Measurements from ENCODE around the gene DNAAF2. TPM values are rescaled to one million over a fixed set of nuclear protein-coding genes. Genes with fewer than 3 reads are reported as not detected.
"Not testable (repeated sequence)": the region's sequence is repeated elsewhere in the genome, so short reads cannot be mapped to it uniquely, and the experiment has no call there.

DNAAF2 gene
- total RNA-seq, 1 experiment from 2014 or later, result 11.5 TPM

DNA sequence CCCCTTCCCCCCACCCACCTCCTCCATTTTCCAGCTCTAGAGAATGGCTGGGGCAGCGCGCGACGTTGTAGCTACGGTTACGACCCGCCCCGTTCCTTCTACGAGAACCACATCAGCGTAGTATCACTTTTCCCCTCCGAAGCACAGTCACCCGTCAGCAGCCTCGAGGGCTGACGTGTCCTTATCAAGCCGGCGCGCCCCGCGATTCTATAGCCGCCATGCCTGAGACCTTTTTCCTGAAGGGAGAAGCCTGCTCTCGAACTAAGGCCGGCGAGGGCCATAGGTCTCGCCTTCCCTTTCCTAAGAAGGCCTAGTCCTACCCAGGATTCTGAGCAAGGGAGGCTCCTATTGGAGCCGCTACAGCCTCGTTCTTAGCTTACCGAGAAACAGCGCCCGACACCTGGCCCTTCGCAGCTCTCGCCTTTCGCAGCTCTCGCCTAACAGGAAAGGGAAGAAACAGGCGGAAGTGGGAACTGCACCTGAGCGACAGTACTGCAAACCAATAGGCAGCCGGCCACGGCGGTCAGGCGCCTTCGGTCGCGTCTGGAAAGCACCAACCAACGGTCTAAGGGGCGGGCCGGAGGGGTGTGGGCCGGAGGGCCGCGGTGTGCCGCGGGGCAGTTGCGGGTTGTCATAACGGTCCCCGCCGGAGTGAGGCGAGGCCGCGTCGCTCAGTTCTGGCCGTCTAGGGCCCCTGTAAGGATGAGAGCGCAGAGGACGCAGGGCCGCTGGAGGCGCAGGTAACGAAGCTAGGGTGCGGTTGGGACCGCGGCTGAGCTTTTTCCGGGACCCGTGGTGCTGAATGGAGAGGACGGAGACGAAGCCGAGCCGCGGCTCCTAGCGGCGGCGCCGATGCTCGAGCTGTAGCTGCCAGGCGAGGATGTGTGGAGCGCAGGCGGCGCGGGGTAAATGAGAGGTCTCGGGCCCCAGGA, 14.6 kb downstream of the DNAAF2 start, which contains the start of the genes MGAT2 and RPL36AL:
Gene MGAT2 (plus strand): TSS at position 618 of the 932 bp plus-strand sequence. CDS start 470 bp downstream, outside the sequence.
Gene RPL36AL (minus strand): TSS at position 445 of the 932 bp plus-strand sequence. CDS start 1,522 bp downstream, outside the sequence.
- Mint-ChIP-seq H3K36me3 (ENCODE audit: insufficient read depth, unreplicated experiment) (peaks cover 78% of the 10 kb centered on the region), H3K27ac (ENCODE audit: unreplicated experiment) (peak within 1 kb of the TSS; percentile 93), H3K4me1 (ENCODE audit: low read depth, unreplicated experiment) (peaks cover 16% of the 10 kb centered on the region), H3K27me3 (ENCODE audit: insufficient read depth, unreplicated experiment) (no peaks in the 10 kb centered on the region), H3K4me3 (ENCODE audit: unreplicated experiment) (peak within 1 kb of the TSS; percentile 91), H3K9me3 (ENCODE audit: unreplicated experiment) (no peaks in the 10 kb centered on the region)
- DNase-seq, result peak; percentile 99
- intact Hi-C loops (cut with micrococcal nuclease; ENCODE audit: unreplicated experiment), result loop anchor here (1.0 kb wide), 2 partner anchors 13 to 22 kb away; partner anchors contain the start of gene LRR1
- CTCF ChIA-PET, result interaction anchor here (0.6 to 2.0 kb wide), 6 partner anchors 14 to 233 kb away, joined by 3 to 12 read pairs (median 4); partner anchors contain the start of genes DNAAF2, LRR1 and RPS29
- Histone ChIP-seq H3K4me1 (peaks cover 27% of the 10 kb centered on the region), H3K27me3 (replicated peaks; ENCODE audit: control insufficient read depth, insufficient read depth, low read length) (no peaks in the 10 kb centered on the region), H3K9me3 (no peaks in the 10 kb centered on the region), H3K36me3 (ENCODE audit: control insufficient read depth, insufficient read depth, low read length) (no peaks in the 10 kb centered on the region), H3K4me3 (ENCODE audit: low read depth, low read length) (peak within 1 kb of the TSS; percentile 84)
- BruUV-seq (replicated peaks), result no TSS peak
- POLR2A ChIA-PET, result interaction anchor here (0.7 to 2.7 kb wide), 10 partner anchors 11 to 246 kb away, joined by 3 to 28 read pairs (median 12); partner anchors contain the start of genes KLHDC2, LRR1 and RPS29
- TF ChIP-seq, protein P1, sequence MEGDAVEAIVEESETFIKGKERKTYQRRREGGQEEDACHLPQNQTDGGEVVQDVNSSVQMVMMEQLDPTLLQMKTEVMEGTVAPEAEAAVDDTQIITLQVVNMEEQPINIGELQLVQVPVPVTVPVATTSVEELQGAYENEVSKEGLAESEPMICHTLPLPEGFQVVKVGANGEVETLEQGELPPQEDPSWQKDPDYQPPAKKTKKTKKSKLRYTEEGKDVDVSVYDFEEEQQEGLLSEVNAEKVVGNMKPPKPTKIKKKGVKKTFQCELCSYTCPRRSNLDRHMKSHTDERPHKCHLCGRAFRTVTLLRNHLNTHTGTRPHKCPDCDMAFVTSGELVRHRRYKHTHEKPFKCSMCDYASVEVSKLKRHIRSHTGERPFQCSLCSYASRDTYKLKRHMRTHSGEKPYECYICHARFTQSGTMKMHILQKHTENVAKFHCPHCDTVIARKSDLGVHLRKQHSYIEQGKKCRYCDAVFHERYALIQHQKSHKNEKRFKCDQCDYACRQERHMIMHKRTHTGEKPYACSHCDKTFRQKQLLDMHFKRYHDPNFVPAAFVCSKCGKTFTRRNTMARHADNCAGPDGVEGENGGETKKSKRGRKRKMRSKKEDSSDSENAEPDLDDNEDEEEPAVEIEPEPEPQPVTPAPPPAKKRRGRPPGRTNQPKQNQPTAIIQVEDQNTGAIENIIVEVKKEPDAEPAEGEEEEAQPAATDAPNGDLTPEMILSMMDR (IDR thresholded peaks at IDR 0.05; ENCODE audit: insufficient read depth in 1 of 2, low read depth in 1 of 2, low read length in 1 of 2, severe bottlenecking in 1 of 2, unreplicated experiment in 1 of 2), result peak in 1 of 2 experiments; percentile 28

DNA sequence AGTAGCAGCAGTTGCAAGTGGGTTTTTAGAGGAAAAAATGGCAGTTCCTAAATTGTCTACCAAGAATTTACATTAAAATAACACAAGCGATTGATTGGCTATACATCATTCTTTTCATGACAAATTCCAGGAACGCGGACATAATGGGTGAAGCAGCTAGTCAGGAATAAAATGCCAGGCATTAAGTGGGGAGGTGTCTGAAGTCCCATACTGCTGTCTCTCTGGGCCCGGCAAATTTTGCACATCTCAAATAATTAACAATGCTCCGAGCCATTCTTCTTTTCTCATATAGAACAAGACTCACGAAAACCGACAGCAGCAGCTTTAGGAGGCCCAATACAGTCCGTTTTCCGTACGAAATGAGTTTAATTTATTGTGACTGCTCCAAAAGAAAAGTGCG, 15.3 kb downstream of the DNAAF2 start:
- H3K9me3 ChIP-seq, result no peaks in the 10 kb centered on the region
- Mint-ChIP-seq H3K4me3 (ENCODE audit: unreplicated experiment) (peak overlapping the region; percentile 91), H3K27ac (ENCODE audit: unreplicated experiment) (peak overlapping the region; percentile 93), H3K27me3 (ENCODE audit: insufficient read depth, unreplicated experiment) (no peaks in the 10 kb centered on the region), H3K4me1 (ENCODE audit: low read depth, unreplicated experiment) (peaks cover 16% of the 10 kb centered on the region), H3K36me3 (ENCODE audit: insufficient read depth, unreplicated experiment) (peaks cover 74% of the 10 kb centered on the region), H3K9me3 (ENCODE audit: unreplicated experiment) (no peaks in the 10 kb centered on the region)
- DNase-seq, result no peak
- TF ChIP-seq, protein P1 (IDR thresholded peaks at IDR 0.05; ENCODE audit: insufficient read depth in 1 of 2, low read depth in 1 of 2, low read length in 1 of 2, severe bottlenecking in 1 of 2, unreplicated experiment in 1 of 2), result no peak
- H3K27me3 ChIP-seq (replicated peaks; ENCODE audit: control insufficient read depth, insufficient read depth, low read length), result no peaks in the 10 kb centered on the region
- no peaks in the 10 kb centered on the region for H3K36me3 ChIP-seq (ENCODE audit: control insufficient read depth, insufficient read depth, low read length)
- peaks cover 27% of the 10 kb centered on the region for H3K4me1 ChIP-seq
- H3K4me3 ChIP-seq (ENCODE audit: low read depth, low read length), result peak overlapping the region; percentile 84
- POLR2A ChIA-PET, result interaction anchor here (0.7 to 2.7 kb wide), 9 partner anchors 12 to 246 kb away, joined by 3 to 28 read pairs (median 12); partner anchors contain the start of genes KLHDC2, LRR1 and RPS29
- TSS peak; percentile 75 for BruUV-seq (replicated peaks)
- CTCF ChIA-PET, result interaction anchor here (0.6 to 2.0 kb wide), 4 partner anchors 15 to 234 kb away, joined by 3 to 12 read pairs (median 6); partner anchors contain the start of genes DNAAF2 and RPS29
- intact Hi-C loops (cut with micrococcal nuclease; ENCODE audit: unreplicated experiment), result loop anchor here (1.0 kb wide), 2 partner anchors 14 to 21 kb away; partner anchors contain the start of gene LRR1

DNA sequence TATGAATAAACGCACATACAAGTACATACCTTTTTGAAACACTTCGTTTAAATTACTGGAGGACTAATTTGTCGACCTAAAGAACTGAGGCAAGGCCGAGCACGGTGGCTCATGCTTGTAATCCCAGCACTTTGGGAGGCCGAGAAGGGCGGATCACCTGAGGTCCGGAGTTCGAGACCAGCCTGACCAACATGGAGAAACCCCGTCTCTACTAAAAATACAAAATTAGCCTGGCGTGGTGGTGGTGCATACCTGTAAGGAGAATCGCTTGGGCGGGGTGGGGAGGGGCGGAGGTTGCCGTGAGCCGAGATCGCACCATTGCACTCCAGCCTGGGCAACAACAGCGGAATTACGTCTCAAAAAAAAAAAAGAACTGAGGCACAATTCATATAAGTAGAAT, 15.8 kb downstream of the DNAAF2 start:
- H3K4me1 Mint-ChIP-seq (ENCODE audit: low read depth, unreplicated experiment), result peaks cover 16% of the 10 kb centered on the region
- not testable (repeated sequence) for H3K27me3 ChIP-seq (replicated peaks; ENCODE audit: control insufficient read depth, insufficient read depth, low read length)
- CTCF ChIA-PET, result interaction anchor here (2.0 kb wide), 1 partner anchor 15 kb away, joined by 12 read pairs; the partner anchor contains the start of gene DNAAF2

More for the DNA sequence above, 15.8 kb downstream of the DNAAF2 start:
- H3K36me3 ChIP-seq (ENCODE audit: control insufficient read depth, insufficient read depth, low read length); H3K27me3 Mint-ChIP-seq (ENCODE audit: insufficient read depth, unreplicated experiment); DNase-seq; H3K9me3 Mint-ChIP-seq (ENCODE audit: unreplicated experiment); BruUV-seq (replicated peaks); intact Hi-C loops (cut with micrococcal nuclease; ENCODE audit: unreplicated experiment); H3K9me3 ChIP-seq: not testable (repeated sequence)
- Mint-ChIP-seq H3K36me3 (ENCODE audit: insufficient read depth, unreplicated experiment) (peaks cover 75% of the 10 kb centered on the region), H3K27ac (ENCODE audit: unreplicated experiment) (peak overlapping the region; percentile 93), H3K4me3 (ENCODE audit: unreplicated experiment) (peak overlapping the region; percentile 91)
- Histone ChIP-seq H3K4me1 (peaks cover 27% of the 10 kb centered on the region), H3K4me3 (ENCODE audit: low read depth, low read length) (peak overlapping the region; percentile 84)
- POLR2A ChIA-PET, result interaction anchor here (2.7 kb wide), 1 partner anchor 15 kb away, joined by 28 read pairs; no protein-coding TSS in a partner anchor
